IPS-15b (cell line): ENCODE measurements around the gene HRG.
"Not testable (repeated sequence)": the region's sequence is repeated elsewhere in the genome, so short reads cannot be mapped to it uniquely, and the experiment has no call there.

Experiments used
- H3K27me3 ChIP-seq: one replicate; pipeline ENCODE4 v1.6.1; 2013; ENCODE audit warnings: low read length; ENCODE audit not compliant: control insufficient read depth, insufficient read depth
- H3K36me3 ChIP-seq: one replicate; pipeline ENCODE4 v1.6.1; 2013; ENCODE audit warnings: low read length; ENCODE audit not compliant: control insufficient read depth, insufficient read depth
- H3K4me1 ChIP-seq: one replicate; pipeline ENCODE4 v1.6.1; 2013; ENCODE audit warnings: mild to moderate bottlenecking, low read length; ENCODE audit not compliant: control insufficient read depth, insufficient read depth
- H3K4me3 ChIP-seq: one replicate; pipeline ENCODE4 v1.5.1; 2013; ENCODE audit warnings: low read depth, low read length
- H3K9ac ChIP-seq: one replicate; pipeline ENCODE4 v1.6.1; 2013; ENCODE audit warnings: low read depth, mild to moderate bottlenecking, low read length
- H3K9me3 ChIP-seq: one replicate; pipeline ENCODE4 v1.6.1; 2013; ENCODE audit warnings: mild to moderate bottlenecking, low read length; ENCODE audit not compliant: control insufficient read depth, insufficient read depth

The HRG gene

GRCh38 chr3:186687120-186687651 lies 21.4 kb downstream of the HRG start:
- Histone ChIP-seq H3K9me3 (peaks cover 9% of the 10 kb centered on the region), H3K36me3 (no peaks in the 10 kb centered on the region), H3K27me3 (no peaks in the 10 kb centered on the region), H3K4me1 (no peaks in the 10 kb centered on the region), H3K9ac (no peak overlapping the region), H3K4me3 (no peak overlapping the region)

GRCh38 chr3:186690304-186690703 lies 24.5 kb downstream of the HRG start:
- not testable (repeated sequence) for H3K4me1 ChIP-seq, H3K4me3 ChIP-seq, H3K36me3 ChIP-seq, H3K9ac ChIP-seq, H3K27me3 ChIP-seq, H3K9me3 ChIP-seq

- H3K27me3 ChIP-seq, result no peaks in the 10 kb centered on the region
- H3K9me3 ChIP-seq, result no peaks in the 10 kb centered on the region
- H3K4me3 ChIP-seq, result no peak overlapping the region
- H3K4me1 ChIP-seq, result no peaks in the 10 kb centered on the region
- no peaks in the 10 kb centered on the region for H3K36me3 ChIP-seq
- H3K9ac ChIP-seq, result no peak overlapping the region
Observed at GRCh38 chr3:186691676-186692075, 25.9 kb downstream of the HRG start.

- no peak overlapping the region for H3K9ac ChIP-seq
Observed at GRCh38 chr3:186693843-186694242, 28.0 kb downstream of the HRG start.

GRCh38 chr3:186694288-186695032 lies 28.6 kb downstream of the HRG start:
- H3K9me3 ChIP-seq, result no peaks in the 10 kb centered on the region
- no peak overlapping the region for H3K4me3 ChIP-seq
- H3K27me3 ChIP-seq, result no peaks in the 10 kb centered on the region
- H3K36me3 ChIP-seq, result no peaks in the 10 kb centered on the region
- H3K9ac ChIP-seq, result no peak overlapping the region
- H3K4me1 ChIP-seq, result no peaks in the 10 kb centered on the region

More at GRCh38 chr3:186693843-186694242, 28.0 kb downstream of the HRG start:
- Histone ChIP-seq H3K4me3 (no peak overlapping the region), H3K4me1 (no peaks in the 10 kb centered on the region), H3K9me3 (no peaks in the 10 kb centered on the region), H3K27me3 (no peaks in the 10 kb centered on the region), H3K36me3 (no peaks in the 10 kb centered on the region)

- H3K9me3 ChIP-seq, result no peaks in the 10 kb centered on the region
- no peaks in the 10 kb centered on the region for H3K4me1 ChIP-seq
- no peaks in the 10 kb centered on the region for H3K27me3 ChIP-seq
- H3K9ac ChIP-seq, result no peak overlapping the region
- no peak overlapping the region for H3K4me3 ChIP-seq
- H3K36me3 ChIP-seq, result no peaks in the 10 kb centered on the region
Observed at GRCh38 chr3:186696522-186696921, 30.7 kb downstream of the HRG start.

GRCh38 chr3:186697510-186697909 lies 31.7 kb downstream of the HRG start:
- H3K36me3 ChIP-seq, result no peaks in the 10 kb centered on the region
- no peak overlapping the region for H3K9ac ChIP-seq
- no peaks in the 10 kb centered on the region for H3K9me3 ChIP-seq
- peaks cover 2% of the 10 kb centered on the region for H3K4me1 ChIP-seq
- H3K27me3 ChIP-seq, result no peaks in the 10 kb centered on the region
- no peak overlapping the region for H3K4me3 ChIP-seq

- Histone ChIP-seq H3K9ac (no peak overlapping the region), H3K9me3 (no peaks in the 10 kb centered on the region), H3K4me1 (peaks cover 4% of the 10 kb centered on the region), H3K36me3 (no peaks in the 10 kb centered on the region), H3K27me3 (no peaks in the 10 kb centered on the region), H3K4me3 (no peak overlapping the region)
Observed at GRCh38 chr3:186700267-186700666, 34.5 kb downstream of the HRG start.

GRCh38 chr3:186702451-186702850 lies 36.6 kb downstream of the HRG start:
- H3K4me3 ChIP-seq, H3K9ac ChIP-seq, H3K27me3 ChIP-seq: not testable (repeated sequence)

GRCh38 chr3:186705882-186706780 lies 40.3 kb downstream of the HRG start:
- Histone ChIP-seq H3K9ac (no peak overlapping the region), H3K9me3 (no peaks in the 10 kb centered on the region), H3K36me3 (no peaks in the 10 kb centered on the region), H3K27me3 (no peaks in the 10 kb centered on the region), H3K4me3 (no peak overlapping the region), H3K4me1 (peaks cover 4% of the 10 kb centered on the region)

More at GRCh38 chr3:186702451-186702850, 36.6 kb downstream of the HRG start:
- H3K4me1 ChIP-seq, H3K9me3 ChIP-seq, H3K36me3 ChIP-seq: not testable (repeated sequence)

GRCh38 chr3:186708983-186709679 lies 43.3 kb downstream of the HRG start:
- Histone ChIP-seq H3K4me1 (no peaks in the 10 kb centered on the region), H3K4me3 (no peak overlapping the region), H3K36me3 (no peaks in the 10 kb centered on the region), H3K9me3 (no peaks in the 10 kb centered on the region), H3K27me3 (no peaks in the 10 kb centered on the region), H3K9ac (no peak overlapping the region)
